Ovary (tissue), 9 donors: Measurements from ENCODE around the gene DNAJB1. TPM values are rescaled to one million over a fixed set of nuclear protein-coding genes. Genes with fewer than 3 reads are reported as not detected.

Experiments used
- DNase-seq, 5 donors: peaks; one replicate each; pipeline ENCODE4 v3.0.0-alpha.2; 2019 to 2020
- H3K27ac ChIP-seq, 2 donors: fragments of 200-600 bp; one replicate each; pipeline versions ENCODE4 v1.5.1 to v1.8.0; 2019 to 2022
- H3K27me3 ChIP-seq: fragments of 200-600 bp; one replicate; pipeline ENCODE4 v1.8.0; 2022
- H3K36me3 ChIP-seq: fragments of 200-600 bp; sonication (generic); one replicate; pipeline ENCODE4 v1.5.1; 2019
- H3K4me1 ChIP-seq: one replicate; pipeline ENCODE4 v1.8.1; 2013; ENCODE audit warnings: mild to moderate bottlenecking, moderate library complexity; ENCODE audit not compliant: insufficient read depth
- H3K4me3 ChIP-seq: fragments of 200-600 bp; sonication (generic); one replicate; pipeline ENCODE4 v1.5.1; 2017
- H3K9me3 ChIP-seq, 2 donors: fragments of 200-600 bp in 1 of 2; sonication (generic) in 1 of 2; one replicate each; pipeline versions ENCODE4 v1.5.1 to v1.8.1; 2013 to 2019; ENCODE audit warnings: mild to moderate bottlenecking in 1 of 2, moderate library complexity in 1 of 2
- CTCF ChIP-seq, 3 donors: fragments of 450-650 bp in 2 of 3; fragments of 200-600 bp in 1 of 3; IDR thresholded peaks; one replicate each; pipeline versions ENCODE4 v1.5.1 to v1.8.0; 2016 to 2022; ENCODE audit warnings: antibody characterized with exemption in 3 of 3, mild to moderate bottlenecking in 1 of 3
- EP300 ChIP-seq: sonication (generic); formaldehyde crosslinking; IDR thresholded peaks from one replicate; pipeline ENCODE4 v1.6.1; 2017; ENCODE audit warnings: antibody characterized with exemption
- POLR2A ChIP-seq: fragments of 450-650 bp; IDR thresholded peaks from one replicate; pipeline ENCODE4 v1.6.1; 2017; ENCODE audit warnings: antibody characterized with exemption, mild to moderate bottlenecking, moderate library complexity
- WGBS, 3 donors: extraction: QIAGEN DNeasy Blood & Tissue Kit in 1 of 3; methylation state at CpG; one replicate each; pipeline versions ENCODE4 v1.1.5 to v1.1.7; 2013 to 2017; 5-methylcytosine and 5-hydroxymethylcytosine counted together
- intact Hi-C, 4 donors: fragments of 100-400 bp; cut with DNase I; formaldehyde crosslinking; loops; one replicate each; pipeline versions ENCODE4 v1.11.0 to v1.15.1; 2022 to 2023
- polyA plus RNA-seq, 2 donors: library from polyadenylated mRNA; stranded (reverse); fragments of 200-250 nt in 1 of 2; fragments of 350-450 nt in 1 of 2; fragmentation: Illumina TruSeq in 1 of 2; extraction: RNeasy Lipid Tissue Mini Kit (QIAGEN cat#74804) in 1 of 2; gene quantifications; one replicate each; pipeline ENCODE4 v1.2.3, GENCODE V29; 2013 to 2014
- total RNA-seq, 7 donors: library from RNA; depleted of rRNA in 2 of 7; stranded (reverse); fragments of >200 nt in 2 of 7; fragmentation: NEBNext Ultra II Directional in 3 of 7; extraction: Animal tissue kit (Norgen Biotek cat#: 25700) in 3 of 7; gene quantifications; one replicate each; pipeline versions ENCODE4 v1.1.0 to v1.2.4, GENCODE V29; 2016 to 2023
- donor health status: DM: no; HTN: no; CAD: no; lungs with moderate emphysema.
- donor health status: DM: no; HTN: no; CAD: no.
- donor health status: Bipolar disorder and iron deficiency.
- donor health status: DM: yes; HTN: yes; CAD: no.
- donor health status: DM: no; HTN: no; CAD: no.
- donor health status: DM: yes; HTN: yes; CAD: no.

The DNAJB1 gene
- total and polyA plus RNA-seq, 9 donors, result 52.4 to 151 (median 75.1) TPM

GRCh38 chr19:14530005-14530348, 11.8 kb upstream of the DNAJB1 start:
- no peak for DNase-seq
- H3K27ac ChIP-seq, result peak overlapping the region in 1 of 2 donors; percentile 92
- H3K36me3 ChIP-seq, result no peaks in the 10 kb centered on the region
- no peaks in the 10 kb centered on the region for H3K27me3 ChIP-seq
- WGBS, 3 donors, result 0% methylated on average over 18 of the region's 18 CpGs
- intact Hi-C loops, result no loop called here
- TF ChIP-seq EP300, result no peak
- TF ChIP-seq POLR2A, result no peak
- TF ChIP-seq CTCF (IDR thresholded peaks at IDR 0.05), result no peak
- no peaks in the 10 kb centered on the region for H3K9me3 ChIP-seq
- peak overlapping the region; percentile 83 for H3K4me3 ChIP-seq
- peaks cover 3% of the 10 kb centered on the region for H3K4me1 ChIP-seq

GRCh38 chr19:14529254-14530004, 11.2 kb upstream of the DNAJB1 start, which contains the start of gene TECR:
TECR (plus strand) TSS chr19:14529594; CDS start chr19:14529697, 103 bp downstream.
- TF ChIP-seq POLR2A (peak; percentile 95), EP300 (no peak), CTCF (IDR thresholded peaks at IDR 0.05) (peak in 2 of 3 donors; percentile 10 to 20)
- peak; percentile 99 to 100 (median 100) for DNase-seq
- H3K4me1 ChIP-seq, result peaks cover 3% of the 10 kb centered on the region
- intact Hi-C loops, result no loop called here
- H3K36me3 ChIP-seq, result no peaks in the 10 kb centered on the region
- no peaks in the 10 kb centered on the region for H3K9me3 ChIP-seq
- no peaks in the 10 kb centered on the region for H3K27me3 ChIP-seq
- H3K27ac ChIP-seq, result peak within 1 kb of the TSS; percentile 79 to 92
- peak within 1 kb of the TSS; percentile 83 for H3K4me3 ChIP-seq
- 0% methylated on average over 55 to 59 of the region's 59 CpGs for WGBS, 3 donors

- intact Hi-C loops, result no loop called here
- DNase-seq, result peak in 4 of 5 donors; percentile 36 to 74 (median 62)
- 23 to 32% (median 27%) methylated on average over 39 of the region's 39 CpGs for WGBS, 3 donors
- Histone ChIP-seq H3K27me3 (no peaks in the 10 kb centered on the region), H3K36me3 (no peaks in the 10 kb centered on the region), H3K9me3 (no peaks in the 10 kb centered on the region), H3K4me3 (peak overlapping the region; percentile 83), H3K4me1 (peaks cover 3% of the 10 kb centered on the region), H3K27ac (peak overlapping the region in 1 of 2 donors; percentile 92)
- TF ChIP-seq EP300 (peak; percentile 8), CTCF (IDR thresholded peaks at IDR 0.05) (peak in 1 of 3 donors; percentile 15), POLR2A (no peak)
These were observed 10.4 kb upstream of the DNAJB1 start for GRCh38 chr19:14528419-14529253.

GRCh38 chr19:14526423-14526822, 8.2 kb upstream of the DNAJB1 start:
- Histone ChIP-seq H3K27me3 (no peaks in the 10 kb centered on the region), H3K4me1 (no peaks in the 10 kb centered on the region), H3K9me3 (no peaks in the 10 kb centered on the region), H3K27ac (no peak overlapping the region), H3K36me3 (no peaks in the 10 kb centered on the region), H3K4me3 (no peak overlapping the region)
- intact Hi-C loops, result no loop called here
- no peak for TF ChIP-seq EP300
- no peak for TF ChIP-seq POLR2A
- no peak for TF ChIP-seq CTCF (IDR thresholded peaks at IDR 0.05)
- 73 to 82% (median 76%) methylated on average over 4 of the region's 4 CpGs for WGBS, 3 donors
- DNase-seq, result no peak
